H1 (cell line): ENCODE measurements around the gene CYBA. TPM values are rescaled to one million over a fixed set of nuclear protein-coding genes. Genes with fewer than 3 reads are reported as not detected.

Source experiments
- CTCF ChIA-PET: fragments of 300-600 bp; sonication (Branson Sonifier 250); formaldehyde crosslinking; loops from one replicate; lab custom pipeline; 2021; ENCODE audit not compliant: partially characterized antibody; lab: Charles Lee
- POLR2A ChIA-PET: fragments of 300-600 bp; sonication (Branson Sonifier 250); formaldehyde crosslinking; loops from one replicate; lab custom pipeline; 2021; ENCODE audit warnings: inconsistent platforms; ENCODE audit not compliant: partially characterized antibody; lab: Charles Lee
- DNase-seq, 2 experiments: peaks; one replicate each; pipeline versions ENCODE4 v3.0.0 to v3.0.0-alpha.2; 2010 to 2022; ENCODE audit warnings: low spot score in 2 of 2, low read depth in 1 of 2, mixed read lengths in 1 of 2
- FAIRE-seq: peaks from 2 replicates; lab custom pipeline; 2011; peaks lifted over from hg19 to GRCh38; lab: Jason Lieb, UNC
- H2AFZ ChIP-seq: 2 replicates; pipeline ENCODE4 v1.8.1; 2012; ENCODE audit warnings: low read length, inconsistent platforms
- H2AK5ac ChIP-seq: 2 replicates; pipeline ENCODE4 v1.6.1; 2013; ENCODE audit warnings: low read depth, low read length
- H2BK120ac ChIP-seq: replicated peaks from 2 replicates; pipeline ENCODE3; 2013; ENCODE audit warnings: low read depth, low read length, inconsistent platforms
- H2BK12ac ChIP-seq: 2 replicates; pipeline ENCODE4 v1.6.1; 2013; ENCODE audit warnings: low read depth, low read length
- H2BK15ac ChIP-seq: 2 replicates; pipeline ENCODE4 v1.6.1; 2013; ENCODE audit warnings: low read length
- H2BK20ac ChIP-seq: 2 replicates; pipeline ENCODE4 v1.6.1; 2013; ENCODE audit warnings: low read length
- H2BK5ac ChIP-seq: 2 replicates; pipeline ENCODE4 v1.6.1; 2013; ENCODE audit warnings: low read depth, low read length
- H3K14ac ChIP-seq: 2 replicates; pipeline ENCODE4 v1.6.1; 2013; ENCODE audit warnings: inconsistent platforms; ENCODE audit not compliant: insufficient read length
- H3K18ac ChIP-seq: 2 replicates; pipeline ENCODE4 v1.6.1; 2013; ENCODE audit warnings: low read length; ENCODE audit errors: extremely low read depth
- H3K23ac ChIP-seq: 2 replicates; pipeline ENCODE4 v1.6.1; 2013; ENCODE audit warnings: inconsistent platforms; ENCODE audit not compliant: insufficient read length
- H3K23me2 ChIP-seq: 2 replicates; pipeline ENCODE4 v1.6.1; 2013; ENCODE audit warnings: low read depth, low read length
- H3K27ac ChIP-seq: 2 replicates; pipeline ENCODE4 v1.6.1; 2011; ENCODE audit warnings: low read depth, low read length, inconsistent platforms
- H3K27me3 ChIP-seq, 4 experiments: replicated peaks in 1 of 4; 1 replicate in 1 of 4; 2 replicates in 3 of 4; pipeline versions ENCODE4 v1.6.1 to v1.8.1; 2011 to 2013; ENCODE audit warnings: low read length in 3 of 4, mild to moderate bottlenecking in 3 of 4, inconsistent platforms in 2 of 4, mixed read lengths in 2 of 4, moderate library complexity in 1 of 4; ENCODE audit not compliant: control insufficient read depth in 3 of 4, insufficient read depth in 3 of 4; ENCODE audit errors: extremely low read depth in 1 of 4
- H3K36me3 ChIP-seq, 4 experiments: 2 replicates each; pipeline versions ENCODE4 v1.6.1 to v1.8.1; 2011 to 2013; ENCODE audit warnings: mild to moderate bottlenecking in 4 of 4, low read length in 3 of 4, moderate library complexity in 2 of 4, control low read depth in 1 of 4, inconsistent platforms in 1 of 4; ENCODE audit not compliant: insufficient read depth in 4 of 4, control insufficient read depth in 2 of 4
- H3K4ac ChIP-seq: replicated peaks from 2 replicates; pipeline ENCODE3; 2013; ENCODE audit warnings: low read length, low read depth, mixed read lengths, inconsistent platforms; ENCODE audit not compliant: insufficient read length
- H3K4me1 ChIP-seq, 4 experiments: replicated peaks in 1 of 4; 1 replicate in 1 of 4; 2 replicates in 3 of 4; pipeline versions ENCODE4 v1.6.1 to v1.8.1; 2011 to 2013; ENCODE audit warnings: low read length in 3 of 4, inconsistent platforms in 2 of 4, mixed read lengths in 1 of 4; ENCODE audit not compliant: insufficient read depth in 4 of 4, control insufficient read depth in 3 of 4
- H3K4me2 ChIP-seq, 2 experiments: 2 replicates each; pipeline versions ENCODE4 v1.6.1 to v1.8.1; 2011 to 2013; ENCODE audit warnings: low read depth in 2 of 2, low read length in 2 of 2, control low read depth in 1 of 2, inconsistent platforms in 1 of 2, mild to moderate bottlenecking in 1 of 2; ENCODE audit not compliant: insufficient read depth in 1 of 2
- H3K4me3 ChIP-seq, 4 experiments: fragments of 200-600, 300-600 bp in 1 of 4; sonication (generic), shearing (Covaris generic), sonication (Bioruptor Twin) in 1 of 4; 2 replicates each; pipeline versions ENCODE4 v1.5.1 to v1.8.1; 2011 to 2016; ENCODE audit warnings: low read length in 4 of 4, low read depth in 3 of 4, control low read depth in 2 of 4, inconsistent platforms in 2 of 4, mild to moderate bottlenecking in 2 of 4, mixed read lengths in 1 of 4, moderate library complexity in 1 of 4; ENCODE audit not compliant: insufficient read depth in 2 of 4; ENCODE audit errors: extremely low read depth in 1 of 4
- H3K56ac ChIP-seq: replicated peaks from 2 replicates; pipeline ENCODE3; 2013; ENCODE audit warnings: low read depth, mild to moderate bottlenecking, mixed read lengths, low read length, inconsistent platforms; ENCODE audit not compliant: insufficient read length
- H3K79me1 ChIP-seq: 2 replicates; pipeline ENCODE4 v1.6.1; 2013; ENCODE audit warnings: low read depth, low read length, control low read depth
- H3K79me2 ChIP-seq, 2 experiments: 2 replicates each; pipeline versions ENCODE4 v1.6.1 to v1.8.1; 2012 to 2013; ENCODE audit warnings: low read length in 2 of 2, mild to moderate bottlenecking in 2 of 2, inconsistent platforms in 1 of 2; ENCODE audit not compliant: insufficient read depth in 2 of 2, control insufficient read depth in 1 of 2
- H3K9ac ChIP-seq, 4 experiments: replicated peaks in 1 of 4; 1 replicate in 1 of 4; 2 replicates in 3 of 4; pipeline versions ENCODE4 v1.6.1 to v1.8.1; 2011 to 2013; ENCODE audit warnings: low read depth in 3 of 4, low read length in 3 of 4, control low read depth in 2 of 4, mild to moderate bottlenecking in 2 of 4, moderate library complexity in 2 of 4, inconsistent platforms in 1 of 4; ENCODE audit errors: extremely low read depth in 1 of 4
- H3K9me3 ChIP-seq, 2 experiments: 2 replicates each; pipeline versions ENCODE4 v1.6.1 to v1.8.1; 2012 to 2013; ENCODE audit warnings: mild to moderate bottlenecking in 2 of 2, moderate library complexity in 2 of 2, control low read depth in 1 of 2, inconsistent platforms in 1 of 2, low read depth in 1 of 2, low read length in 1 of 2, mixed read lengths in 1 of 2; ENCODE audit not compliant: insufficient read depth in 2 of 2
- H4K20me1 ChIP-seq, 2 experiments: replicated peaks in 1 of 2; 2 replicates each; pipeline versions ENCODE3 to v1.8.1; 2011 to 2013; ENCODE audit warnings: inconsistent platforms in 2 of 2, low read length in 2 of 2, mild to moderate bottlenecking in 1 of 2; ENCODE audit not compliant: insufficient read depth in 2 of 2, control insufficient read depth in 1 of 2
- H4K5ac ChIP-seq: 2 replicates; pipeline ENCODE4 v1.6.1; 2013; ENCODE audit warnings: low read length, low read depth, mixed read lengths, inconsistent platforms; ENCODE audit not compliant: insufficient read length
- H4K8ac ChIP-seq: 2 replicates; pipeline ENCODE4 v1.8.0; 2013; ENCODE audit warnings: mild to moderate bottlenecking, moderate library complexity, low read length, inconsistent platforms; ENCODE audit not compliant: insufficient read depth; ENCODE audit errors: extremely low read depth
- H4K91ac ChIP-seq: replicated peaks from 2 replicates; pipeline ENCODE3; 2013; ENCODE audit warnings: low read length, mixed read lengths, inconsistent platforms; ENCODE audit not compliant: insufficient read length
- CTCF ChIP-seq, 3 experiments: IDR thresholded peaks; 1 replicate in 2 of 3; 2 replicates in 1 of 3; pipeline versions ENCODE4 v1.5.1 to v1.6.1; 2011; ENCODE audit warnings: low read length in 3 of 3, mild to moderate bottlenecking in 3 of 3, inconsistent platforms in 2 of 3, low read depth in 1 of 3, moderate library complexity in 1 of 3; ENCODE audit not compliant: insufficient read depth in 1 of 3; ENCODE audit errors: control extremely low read depth in 1 of 3
- JUN ChIP-seq: IDR thresholded peaks from 2 replicates; pipeline ENCODE4 v1.6.1; 2011; ENCODE audit warnings: low read depth, mild to moderate bottlenecking, improper control_type of control experiment, low read length
- RAD21 ChIP-seq, 2 experiments: IDR thresholded peaks in 1 of 2; conservative IDR thresholded peaks in 1 of 2; 2 replicates each; pipeline ENCODE4 v1.6.1; 2011; ENCODE audit warnings: low read depth in 2 of 2, low read length in 2 of 2, improper control_type of control experiment in 1 of 2, inconsistent platforms in 1 of 2, mild to moderate bottlenecking in 1 of 2, moderate library complexity in 1 of 2
- WGBS, 2 experiments: shearing (Covaris generic) in 1 of 2; methylation state at CpG; one replicate each; pipeline versions ENCODE4 v1.1.6 to v1.1.7; 2013 to 2015; ENCODE audit warnings: low lambda C conversion rate in 2 of 2, mixed read lengths in 2 of 2, inconsistent platforms in 1 of 2, low coverage in 1 of 2, missing lambda C conversion rate in 1 of 2; ENCODE audit not compliant: insufficient replicate concordance in 2 of 2, insufficient coverage in 1 of 2, insufficient read length in 1 of 2; ENCODE audit errors: extremely low coverage in 1 of 2, missing lambda C conversion rate in 1 of 2; 5-methylcytosine and 5-hydroxymethylcytosine counted together
- polyA plus RNA-seq, 7 experiments: library from polyadenylated mRNA; depleted of rRNA in 3 of 7; stranded (reverse) in 5 of 7; unstranded in 2 of 7; fragments of >200 nt in 5 of 7; fragments of 200-250 nt in 2 of 7; gene quantifications; 1 replicate in 5 of 7; 2 replicates in 1 of 7; 4 replicates in 1 of 7; pipeline versions ENCODE4 v1.2.1 to v1.2.3, GENCODE V29; 2011 to 2013; ENCODE audit warnings: missing spikeins in 2 of 7, mixed read lengths in 2 of 7
- total RNA-seq: library from RNA; stranded (reverse); fragmentation: NEBNext Ultra II Directional; extraction: Animal tissue kit (Norgen Biotek cat#: 25700); gene quantifications from 2 replicates; pipeline ENCODE4 v1.2.1, GENCODE V29; 2021

CYBA gene
- total and polyA plus RNA-seq, 2 of the 8 experiments (the other 6 are each of a cell fraction or from before 2014, with no cell fraction given): 136 to 254 TPM

- no peak overlapping the region for H3K9ac ChIP-seq
- H3K23ac ChIP-seq: no peak overlapping the region
- H3K4me2 ChIP-seq: no peak overlapping the region
- H3K14ac ChIP-seq: no peak overlapping the region
- H3K56ac ChIP-seq: no peak overlapping the region
- H3K4ac ChIP-seq: no peak overlapping the region
- H2BK12ac ChIP-seq: no peak overlapping the region
- no peak overlapping the region for H2BK20ac ChIP-seq
- H3K27me3 ChIP-seq: no peaks in the 10 kb centered on the region
- no peak overlapping the region for H2AK5ac ChIP-seq
- H2BK5ac ChIP-seq: no peak overlapping the region
- no peak overlapping the region for H3K4me3 ChIP-seq
- no peak overlapping the region for H4K5ac ChIP-seq
- no peaks in the 10 kb centered on the region for H3K36me3 ChIP-seq
- peak in 2 of 3 experiments; percentile 13 to 15; a peak in 2 of 4 replicates for TF ChIP-seq CTCF (IDR thresholded peaks at IDR 0.05; ENCODE audit: control extremely low read depth in 1 of 3, insufficient read depth in 1 of 3, low read depth in 1 of 3, low read length in 3 of 3)
- TF ChIP-seq JUN: no peak
- peak in 1 of 2 experiments; percentile 30; a peak in 1 of 4 replicates for TF ChIP-seq RAD21 (IDR thresholded peaks at IDR 0.05 in 1 of 2, conservative IDR thresholded peaks at IDR 0.05 in 1 of 2; ENCODE audit: low read depth in 2 of 2, low read length in 2 of 2)
- H3K27ac ChIP-seq: no peak overlapping the region
- H2BK120ac ChIP-seq: no peak overlapping the region
- DNase-seq (no peak), FAIRE-seq (no peak)
- no peak overlapping the region for H3K18ac ChIP-seq
- H3K79me1 ChIP-seq: no peaks in the 10 kb centered on the region; the same call in 1 of the 2 replicates
- 82% methylated on average over 5 of the region's 5 CpGs; no CpG with 5 or more reads in 1 of the 2 experiments for WGBS, 2 experiments
- H3K79me2 ChIP-seq: peaks cover 0 to 7% of the 10 kb centered on the region in 2 experiments; a peak in 1 of 4 replicates
- H4K8ac ChIP-seq: no peak overlapping the region
- H4K91ac ChIP-seq: no peak overlapping the region
- POLR2A ChIA-PET: interaction anchor here (0.7 to 0.9 kb wide), 3 partner anchors 10 to 141 kb away, joined by 3 read pairs; no protein-coding TSS in a partner anchor
- CTCF ChIA-PET: no interaction called here
- peaks cover 4% of the 10 kb centered on the region; the same call in 1 of the 2 replicates for H3K23me2 ChIP-seq
- no peak overlapping the region for H2AFZ ChIP-seq
- H2BK15ac ChIP-seq: no peak overlapping the region
- peaks cover 0 to 4% (median under 1%) of the 10 kb centered on the region in 4 experiments; a peak in 3 of 7 replicates for H3K4me1 ChIP-seq
- H3K9me3 ChIP-seq: no peaks in the 10 kb centered on the region
- peaks cover 0 to 1% of the 10 kb centered on the region in 2 experiments for H4K20me1 ChIP-seq
These were observed 16.6 kb upstream of the CYBA start for GRCh38 chr16:88667461-88667860.
